Testis (tissue), 2 donors: Measurements from ENCODE around the gene ACO1.

Experiments
- CTCF ChIP-seq, 3 experiments: fragments of 450-650 bp in 2 of 3; fragments of 200-600 bp in 1 of 3; sonication (generic) in 1 of 3; IDR thresholded peaks; one replicate each; pipeline ENCODE4 v1.5.1; 2016 to 2019; ENCODE audit warnings: antibody characterized with exemption in 3 of 3, mild to moderate bottlenecking in 2 of 3, moderate library complexity in 1 of 3
- POLR2A ChIP-seq: fragments of 450-650 bp; IDR thresholded peaks from one replicate; pipeline ENCODE4 v1.6.1; 2017; ENCODE audit warnings: antibody characterized with exemption, mild to moderate bottlenecking, moderate library complexity

DNA sequence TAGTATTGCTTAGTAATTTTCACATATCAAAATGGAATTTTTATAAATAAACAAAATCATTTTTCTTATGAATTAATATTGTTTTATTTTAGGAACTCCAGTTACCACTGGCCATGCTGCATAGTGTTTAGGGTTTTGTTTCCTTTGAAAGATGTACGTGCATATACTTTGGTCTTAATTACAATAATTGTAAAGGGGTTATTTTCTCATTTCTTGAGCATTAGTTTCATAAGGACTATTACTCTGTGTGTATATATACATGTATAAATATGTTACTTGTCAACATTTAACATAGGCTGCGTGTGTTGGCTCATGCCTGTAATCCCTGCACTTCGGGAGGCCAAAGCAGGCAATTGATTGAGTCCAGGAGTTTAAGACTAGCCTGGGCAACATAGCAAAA lies 21.6 kb downstream of the ACO1 start:
- no peak for TF ChIP-seq CTCF (IDR thresholded peaks at IDR 0.05)
- TF ChIP-seq POLR2A, result no peak
